Measurements from ENCODE around the gene ACO1. TPM values are rescaled to one million over a fixed set of nuclear protein-coding genes. Genes with fewer than 3 reads are reported as not detected.
A peak's percentile ranks its signal among the peaks of the same experiment; 100 is the strongest.
"Not testable (repeated sequence)": the region's sequence is repeated elsewhere in the genome, so short reads cannot be mapped to it uniquely, and the experiment has no call there.

ACO1 gene
- total and polyA plus RNA-seq, 9 donors: 23.7 to 27.1 (median 24.8) TPM

- no CpG with 5 or more reads among the region's 3 CpGs for WGBS (ENCODE audit: insufficient coverage)
Measured at GRCh38 chr9:32349013-32349412, 35.4 kb upstream of the ACO1 start.

GRCh38 chr9:32350682-32351081 lies 33.8 kb upstream of the ACO1 start:
- Histone ChIP-seq H3K9me3 (replicated peaks; ENCODE audit: control insufficient read depth, low read depth, low read length) (no peaks in the 10 kb centered on the region), H3K4me3 (ENCODE audit: low read length) (no peak overlapping the region), H3K36me3 (ENCODE audit: control insufficient read depth, insufficient read depth, low read length) (no peaks in the 10 kb centered on the region), H3K4me1 (ENCODE audit: control insufficient read depth, insufficient read depth, low read length) (no peaks in the 10 kb centered on the region), H3K27ac (ENCODE audit: low read length) (no peak overlapping the region), H3K27me3 (ENCODE audit: control insufficient read depth, insufficient read depth, low read length) (no peaks in the 10 kb centered on the region)
- DNase-seq: peak; percentile 53

More at GRCh38 chr9:32349013-32349412, 35.4 kb upstream of the ACO1 start:
- no peak for DNase-seq
- H3K4me1 ChIP-seq (ENCODE audit: control insufficient read depth, insufficient read depth, low read length): no peaks in the 10 kb centered on the region
- no peak overlapping the region for H3K27ac ChIP-seq (ENCODE audit: low read length)
- no peak overlapping the region for H3K4me3 ChIP-seq (ENCODE audit: low read length)
- no peaks in the 10 kb centered on the region for H3K36me3 ChIP-seq (ENCODE audit: control insufficient read depth, insufficient read depth, low read length)
- H3K27me3 ChIP-seq (ENCODE audit: control insufficient read depth, insufficient read depth, low read length): no peaks in the 10 kb centered on the region
- no peaks in the 10 kb centered on the region for H3K9me3 ChIP-seq (replicated peaks; ENCODE audit: control insufficient read depth, low read depth, low read length)

- no peaks in the 10 kb centered on the region for H3K27me3 ChIP-seq (ENCODE audit: control insufficient read depth, insufficient read depth, low read length)
- no peaks in the 10 kb centered on the region for H3K4me1 ChIP-seq (ENCODE audit: control insufficient read depth, insufficient read depth, low read length)
- no peak for DNase-seq
- no peak overlapping the region for H3K4me3 ChIP-seq (ENCODE audit: low read length)
- no peaks in the 10 kb centered on the region for H3K9me3 ChIP-seq (replicated peaks; ENCODE audit: control insufficient read depth, low read depth, low read length)
- H3K27ac ChIP-seq (ENCODE audit: low read length): no peak overlapping the region
- H3K36me3 ChIP-seq (ENCODE audit: control insufficient read depth, insufficient read depth, low read length): no peaks in the 10 kb centered on the region
- WGBS (ENCODE audit: insufficient coverage): 58% methylated on average over 3 of the region's 3 CpGs
Measured at GRCh38 chr9:32351845-32352244, 32.6 kb upstream of the ACO1 start.

GRCh38 chr9:32353476-32353875 lies 31.0 kb upstream of the ACO1 start:
- not testable (repeated sequence) for H3K9me3 ChIP-seq (replicated peaks; ENCODE audit: control insufficient read depth, low read depth, low read length); H3K27me3 ChIP-seq (ENCODE audit: control insufficient read depth, insufficient read depth, low read length); H3K27ac ChIP-seq (ENCODE audit: low read length); H3K4me1 ChIP-seq (ENCODE audit: control insufficient read depth, insufficient read depth, low read length); H3K4me3 ChIP-seq (ENCODE audit: low read length); DNase-seq; H3K36me3 ChIP-seq (ENCODE audit: control insufficient read depth, insufficient read depth, low read length)
- WGBS (ENCODE audit: insufficient coverage): no CpG with 5 or more reads among the region's 3 CpGs

GRCh38 chr9:32359452-32359851 lies 25.0 kb upstream of the ACO1 start:
- H3K36me3 ChIP-seq (ENCODE audit: control insufficient read depth, insufficient read depth, low read length): no peaks in the 10 kb centered on the region
- no peaks in the 10 kb centered on the region for H3K9me3 ChIP-seq (replicated peaks; ENCODE audit: control insufficient read depth, low read depth, low read length)
- no peak for DNase-seq
- H3K4me1 ChIP-seq (ENCODE audit: control insufficient read depth, insufficient read depth, low read length): no peaks in the 10 kb centered on the region
- no peak overlapping the region for H3K4me3 ChIP-seq (ENCODE audit: low read length)
- H3K27ac ChIP-seq (ENCODE audit: low read length): no peak overlapping the region
- no CpG with 5 or more reads among the region's 4 CpGs for WGBS (ENCODE audit: insufficient coverage)
- H3K27me3 ChIP-seq (ENCODE audit: control insufficient read depth, insufficient read depth, low read length): no peaks in the 10 kb centered on the region

- no peak for DNase-seq
- Histone ChIP-seq H3K27me3 (ENCODE audit: control insufficient read depth, insufficient read depth, low read length) (no peaks in the 10 kb centered on the region), H3K4me1 (ENCODE audit: control insufficient read depth, insufficient read depth, low read length) (no peaks in the 10 kb centered on the region), H3K9me3 (replicated peaks; ENCODE audit: control insufficient read depth, low read depth, low read length) (no peaks in the 10 kb centered on the region), H3K36me3 (ENCODE audit: control insufficient read depth, insufficient read depth, low read length) (no peaks in the 10 kb centered on the region), H3K4me3 (ENCODE audit: low read length) (no peak overlapping the region), H3K27ac (ENCODE audit: low read length) (no peak overlapping the region)
- no CpG with 5 or more reads among the region's 5 CpGs for WGBS (ENCODE audit: insufficient coverage)
Measured at GRCh38 chr9:32360983-32361673, 23.3 kb upstream of the ACO1 start.

GRCh38 chr9:32371279-32371678 lies 13.2 kb upstream of the ACO1 start:
- no peaks in the 10 kb centered on the region for H3K4me1 ChIP-seq (ENCODE audit: control insufficient read depth, insufficient read depth, low read length)
- no peaks in the 10 kb centered on the region for H3K27me3 ChIP-seq (ENCODE audit: control insufficient read depth, insufficient read depth, low read length)
- no peak overlapping the region for H3K4me3 ChIP-seq (ENCODE audit: low read length)

GRCh38 chr9:32371679-32372078 lies 12.8 kb upstream of the ACO1 start:
- Histone ChIP-seq H3K27me3 (ENCODE audit: control insufficient read depth, insufficient read depth, low read length) (no peaks in the 10 kb centered on the region), H3K4me1 (ENCODE audit: control insufficient read depth, insufficient read depth, low read length) (no peaks in the 10 kb centered on the region), H3K27ac (ENCODE audit: low read length) (no peak overlapping the region), H3K36me3 (ENCODE audit: control insufficient read depth, insufficient read depth, low read length) (no peaks in the 10 kb centered on the region), H3K9me3 (replicated peaks; ENCODE audit: control insufficient read depth, low read depth, low read length) (peaks cover 2% of the 10 kb centered on the region), H3K4me3 (ENCODE audit: low read length) (no peak overlapping the region)
- no peak for DNase-seq
- WGBS (ENCODE audit: insufficient coverage): 100% methylated on average over 1 of the region's 2 CpGs

More at GRCh38 chr9:32371279-32371678, 13.2 kb upstream of the ACO1 start:
- Histone ChIP-seq H3K27ac (ENCODE audit: low read length) (no peak overlapping the region), H3K36me3 (ENCODE audit: control insufficient read depth, insufficient read depth, low read length) (no peaks in the 10 kb centered on the region), H3K9me3 (replicated peaks; ENCODE audit: control insufficient read depth, low read depth, low read length) (peaks cover 2% of the 10 kb centered on the region)
- DNase-seq: no peak

GRCh38 chr9:32376285-32376684 lies 8.2 kb upstream of the ACO1 start:
- Histone ChIP-seq H3K36me3 (ENCODE audit: control insufficient read depth, insufficient read depth, low read length) (no peaks in the 10 kb centered on the region), H3K4me1 (ENCODE audit: control insufficient read depth, insufficient read depth, low read length) (no peaks in the 10 kb centered on the region), H3K27ac (ENCODE audit: low read length) (no peak overlapping the region), H3K27me3 (ENCODE audit: control insufficient read depth, insufficient read depth, low read length) (peaks cover 4% of the 10 kb centered on the region), H3K9me3 (replicated peaks; ENCODE audit: control insufficient read depth, low read depth, low read length) (peaks cover 2% of the 10 kb centered on the region), H3K4me3 (ENCODE audit: low read length) (no peak overlapping the region)
- no CpG with 5 or more reads among the region's 2 CpGs for WGBS (ENCODE audit: insufficient coverage)
- DNase-seq: no peak

- DNase-seq: peak; percentile 79
- Histone ChIP-seq H3K9me3 (replicated peaks; ENCODE audit: control insufficient read depth, low read depth, low read length) (no peaks in the 10 kb centered on the region), H3K27me3 (ENCODE audit: control insufficient read depth, insufficient read depth, low read length) (peaks cover 20% of the 10 kb centered on the region), H3K4me1 (ENCODE audit: control insufficient read depth, insufficient read depth, low read length) (peaks cover 1% of the 10 kb centered on the region), H3K4me3 (ENCODE audit: low read length) (no peak overlapping the region), H3K27ac (ENCODE audit: low read length) (no peak overlapping the region), H3K36me3 (ENCODE audit: control insufficient read depth, insufficient read depth, low read length) (no peaks in the 10 kb centered on the region)
- no CpG with 5 or more reads among the region's 3 CpGs for WGBS (ENCODE audit: insufficient coverage)
Measured at GRCh38 chr9:32378496-32378895, 5.9 kb upstream of the ACO1 start.
